SK-N-SH treated with all-trans-retinoic acid at 6 μM for 48 hours (cell line): Measurements from ENCODE around the gene HOXD3.

Experiments used
- ATAC-seq: fragments of 200-7000 bp; cut with Tn5 transposase; 3 replicates; pipeline ENCODE4 v1.9.1; 2020; ENCODE audit warnings: mild to moderate bottlenecking, moderate library complexity
- ARNTL ChIP-seq: fragments of 450-650 bp; formaldehyde crosslinking; IDR thresholded peaks from 2 replicates; pipeline ENCODE4 v1.5.0; 2020; ENCODE audit warnings: low read depth, mild to moderate bottlenecking, moderate library complexity, borderline replicate concordance
- CSDC2 ChIP-seq: fragments of 250-450 bp; sonication (Bioruptor Pico); IDR thresholded peaks from 2 replicates; pipeline ENCODE4 v1.5.0; 2020; ENCODE audit warnings: mild to moderate bottlenecking, moderate library complexity
- ESRRG ChIP-seq: fragments of 250-450 bp; sonication (Bioruptor Pico); IDR thresholded peaks from 2 replicates; pipeline ENCODE4 v1.6.1; 2021; ENCODE audit warnings: mild to moderate bottlenecking
- GLIS3 ChIP-seq: fragments of 250-450 bp; sonication (Bioruptor Pico); IDR thresholded peaks from 2 replicates; pipeline ENCODE4 v1.5.0; 2020; ENCODE audit warnings: mild to moderate bottlenecking, moderate library complexity
- ISL1 ChIP-seq: fragments of 250-450 bp; sonication (Bioruptor Pico); IDR thresholded peaks from 2 replicates; pipeline ENCODE4 v2.1.2; 2022; ENCODE audit warnings: mild to moderate bottlenecking, moderate library complexity
- OSR1 ChIP-seq: fragments of 250-450 bp; sonication (Bioruptor Pico); IDR thresholded peaks from 2 replicates; pipeline ENCODE4 v1.8.0; 2022; ENCODE audit warnings: moderate library complexity, mild to moderate bottlenecking, inconsistent platforms
- PPARA ChIP-seq: fragments of 250-450 bp; sonication (Bioruptor Pico); IDR thresholded peaks from 2 replicates; pipeline ENCODE4 v1.5.0; 2020; ENCODE audit warnings: mild to moderate bottlenecking, borderline replicate concordance
- TCF4 ChIP-seq: fragments of 250-450 bp; sonication (Bioruptor Pico); IDR thresholded peaks from 2 replicates; pipeline ENCODE4 v1.8.0; 2021; ENCODE audit warnings: mild to moderate bottlenecking, moderate library complexity, borderline replicate concordance
- ZC3H10 ChIP-seq: fragments of 250-450 bp; sonication (Bioruptor Pico); IDR thresholded peaks from 2 replicates; pipeline ENCODE4 v1.5.1; 2021; ENCODE audit warnings: mild to moderate bottlenecking, moderate library complexity
- ZFP30 ChIP-seq: fragments of 450-650 bp; formaldehyde crosslinking; IDR thresholded peaks from 2 replicates; pipeline ENCODE4 v1.5.0; 2022; ENCODE audit warnings: mild to moderate bottlenecking, moderate library complexity
- ZNF565 ChIP-seq: fragments of 450-650 bp; formaldehyde crosslinking; conservative IDR thresholded peaks from 2 replicates; pipeline ENCODE4 v1.5.0; 2020; ENCODE audit warnings: low read depth, mild to moderate bottlenecking, moderate library complexity
- ZNF70 ChIP-seq: fragments of 450-650 bp; formaldehyde crosslinking; IDR thresholded peaks from 2 replicates; pipeline ENCODE4 v1.5.0; 2020; ENCODE audit warnings: mild to moderate bottlenecking, moderate library complexity
- ZNF8 ChIP-seq: fragments of 450-650 bp; formaldehyde crosslinking; IDR thresholded peaks from 2 replicates; pipeline ENCODE4 v1.5.0; 2020; ENCODE audit warnings: mild to moderate bottlenecking, moderate library complexity
- TF ChIP-seq, protein P1 (sequence below): fragments of 250-450 bp; sonication (Bioruptor Pico); IDR thresholded peaks from 2 replicates; pipeline ENCODE4 v1.5.0; 2020; ENCODE audit warnings: mild to moderate bottlenecking, moderate library complexity
- TF ChIP-seq, protein P2 (sequence below): fragments of 250-450 bp; sonication (Bioruptor Pico); IDR thresholded peaks from 2 replicates; pipeline ENCODE4 v1.8.0; 2020; ENCODE audit warnings: mild to moderate bottlenecking, moderate library complexity, borderline replicate concordance
- TF ChIP-seq, protein P3 (sequence below): fragments of 250-450 bp; sonication (Bioruptor Pico); IDR thresholded peaks from 2 replicates; pipeline ENCODE4 v1.8.0; 2021; ENCODE audit warnings: low read depth, mild to moderate bottlenecking, moderate library complexity, borderline replicate concordance
- TF ChIP-seq, protein P4 (sequence below): fragments of 250-450 bp; sonication (Bioruptor Pico); IDR thresholded peaks from 2 replicates; pipeline ENCODE4 v1.5.1; 2021; ENCODE audit warnings: mild to moderate bottlenecking, moderate library complexity
- TF ChIP-seq, protein P5 (sequence below): fragments of 250-450 bp; sonication (Bioruptor Pico); IDR thresholded peaks from 2 replicates; pipeline ENCODE4 v1.5.1; 2020; ENCODE audit warnings: low read depth, mild to moderate bottlenecking, moderate library complexity

Gene HOXD3

DNA sequence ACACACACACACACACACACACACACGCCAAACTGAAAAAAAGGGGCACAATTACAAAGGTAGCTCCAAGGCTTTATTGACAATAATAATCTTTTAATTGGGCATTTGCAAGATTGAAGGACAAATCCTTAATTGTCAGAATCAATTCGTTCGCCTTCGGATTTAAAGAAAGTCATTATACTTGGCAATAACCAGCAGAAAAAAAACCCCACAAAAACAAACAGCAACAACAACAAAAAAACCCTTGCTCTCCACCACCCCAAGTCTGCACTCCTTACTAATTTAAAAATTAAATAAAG lies 29.4 kb upstream of the HOXD3 start (continued):
- no peak for TF ChIP-seq ESRRG (CRISPR knock-in tag)
- no peak for TF ChIP-seq TCF4 (CRISPR knock-in tag)
- no peak for TF ChIP-seq ZNF565 (CRISPR knock-in tag)
- TF ChIP-seq, all 23 proteins: peak for 0

DNA sequence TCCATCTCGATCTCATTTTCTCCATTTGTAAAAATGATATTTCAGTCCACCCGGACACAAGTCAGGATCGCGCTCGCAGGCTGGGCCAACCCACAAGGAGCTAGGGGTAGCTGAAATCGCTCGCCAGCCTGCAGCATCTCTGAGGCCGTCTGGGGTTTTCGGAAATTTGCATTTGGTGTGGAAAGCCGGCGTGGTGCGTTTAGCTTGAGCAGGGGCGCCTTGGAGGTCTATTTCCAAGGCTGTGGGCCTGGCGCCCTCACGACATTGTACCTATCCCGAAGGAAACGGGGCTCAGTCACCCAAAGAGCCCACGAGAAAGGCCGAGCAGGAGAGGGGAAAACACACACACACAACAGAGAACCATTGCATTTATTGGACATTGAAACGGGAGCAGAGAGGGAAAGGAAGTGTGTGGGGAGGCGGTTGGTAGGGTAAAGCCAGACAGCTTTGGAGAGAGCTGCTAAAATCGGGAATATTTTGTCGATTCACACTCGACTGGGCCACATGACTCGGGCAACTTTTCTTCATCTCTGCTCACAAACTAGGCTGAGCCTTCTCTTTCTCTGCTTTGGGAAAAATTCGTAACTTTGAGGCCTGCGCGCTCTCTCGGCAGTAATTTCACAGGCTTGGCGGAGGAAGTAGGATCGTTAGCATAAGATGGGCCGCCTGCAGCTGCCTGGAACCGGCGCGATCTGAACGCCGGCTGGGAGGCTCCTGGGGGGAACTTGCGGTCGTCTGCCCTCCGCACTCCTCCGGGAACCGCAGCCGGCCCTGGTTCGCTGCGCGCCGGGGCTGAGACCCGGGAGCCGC lies 28.7 kb upstream of the HOXD3 start:
- no peak for ATAC-seq
- TF ChIP-seq, protein P1, sequence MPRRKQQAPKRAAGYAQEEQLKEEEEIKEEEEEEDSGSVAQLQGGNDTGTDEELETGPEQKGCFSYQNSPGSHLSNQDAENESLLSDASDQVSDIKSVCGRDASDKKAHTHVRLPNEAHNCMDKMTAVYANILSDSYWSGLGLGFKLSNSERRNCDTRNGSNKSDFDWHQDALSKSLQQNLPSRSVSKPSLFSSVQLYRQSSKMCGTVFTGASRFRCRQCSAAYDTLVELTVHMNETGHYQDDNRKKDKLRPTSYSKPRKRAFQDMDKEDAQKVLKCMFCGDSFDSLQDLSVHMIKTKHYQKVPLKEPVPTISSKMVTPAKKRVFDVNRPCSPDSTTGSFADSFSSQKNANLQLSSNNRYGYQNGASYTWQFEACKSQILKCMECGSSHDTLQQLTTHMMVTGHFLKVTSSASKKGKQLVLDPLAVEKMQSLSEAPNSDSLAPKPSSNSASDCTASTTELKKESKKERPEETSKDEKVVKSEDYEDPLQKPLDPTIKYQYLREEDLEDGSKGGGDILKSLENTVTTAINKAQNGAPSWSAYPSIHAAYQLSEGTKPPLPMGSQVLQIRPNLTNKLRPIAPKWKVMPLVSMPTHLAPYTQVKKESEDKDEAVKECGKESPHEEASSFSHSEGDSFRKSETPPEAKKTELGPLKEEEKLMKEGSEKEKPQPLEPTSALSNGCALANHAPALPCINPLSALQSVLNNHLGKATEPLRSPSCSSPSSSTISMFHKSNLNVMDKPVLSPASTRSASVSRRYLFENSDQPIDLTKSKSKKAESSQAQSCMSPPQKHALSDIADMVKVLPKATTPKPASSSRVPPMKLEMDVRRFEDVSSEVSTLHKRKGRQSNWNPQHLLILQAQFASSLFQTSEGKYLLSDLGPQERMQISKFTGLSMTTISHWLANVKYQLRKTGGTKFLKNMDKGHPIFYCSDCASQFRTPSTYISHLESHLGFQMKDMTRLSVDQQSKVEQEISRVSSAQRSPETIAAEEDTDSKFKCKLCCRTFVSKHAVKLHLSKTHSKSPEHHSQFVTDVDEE = no peak
- TF ChIP-seq ZC3H10 (CRISPR knock-in tag) (no peak), ZNF70 (CRISPR knock-in tag) (no peak), OSR1 (CRISPR knock-in tag) (no peak), ZNF565 (CRISPR knock-in tag) (no peak), PPARA (CRISPR knock-in tag) (no peak), TCF4 (CRISPR knock-in tag) (no peak), GLIS3 (no peak), ISL1 (no peak)
- TF ChIP-seq, protein P2, sequence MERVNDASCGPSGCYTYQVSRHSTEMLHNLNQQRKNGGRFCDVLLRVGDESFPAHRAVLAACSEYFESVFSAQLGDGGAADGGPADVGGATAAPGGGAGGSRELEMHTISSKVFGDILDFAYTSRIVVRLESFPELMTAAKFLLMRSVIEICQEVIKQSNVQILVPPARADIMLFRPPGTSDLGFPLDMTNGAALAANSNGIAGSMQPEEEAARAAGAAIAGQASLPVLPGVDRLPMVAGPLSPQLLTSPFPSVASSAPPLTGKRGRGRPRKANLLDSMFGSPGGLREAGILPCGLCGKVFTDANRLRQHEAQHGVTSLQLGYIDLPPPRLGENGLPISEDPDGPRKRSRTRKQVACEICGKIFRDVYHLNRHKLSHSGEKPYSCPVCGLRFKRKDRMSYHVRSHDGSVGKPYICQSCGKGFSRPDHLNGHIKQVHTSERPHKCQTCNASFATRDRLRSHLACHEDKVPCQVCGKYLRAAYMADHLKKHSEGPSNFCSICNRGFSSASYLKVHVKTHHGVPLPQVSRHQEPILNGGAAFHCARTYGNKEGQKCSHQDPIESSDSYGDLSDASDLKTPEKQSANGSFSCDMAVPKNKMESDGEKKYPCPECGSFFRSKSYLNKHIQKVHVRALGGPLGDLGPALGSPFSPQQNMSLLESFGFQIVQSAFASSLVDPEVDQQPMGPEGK (CRISPR knock-in tag) = no peak
- TF ChIP-seq, protein P3, sequence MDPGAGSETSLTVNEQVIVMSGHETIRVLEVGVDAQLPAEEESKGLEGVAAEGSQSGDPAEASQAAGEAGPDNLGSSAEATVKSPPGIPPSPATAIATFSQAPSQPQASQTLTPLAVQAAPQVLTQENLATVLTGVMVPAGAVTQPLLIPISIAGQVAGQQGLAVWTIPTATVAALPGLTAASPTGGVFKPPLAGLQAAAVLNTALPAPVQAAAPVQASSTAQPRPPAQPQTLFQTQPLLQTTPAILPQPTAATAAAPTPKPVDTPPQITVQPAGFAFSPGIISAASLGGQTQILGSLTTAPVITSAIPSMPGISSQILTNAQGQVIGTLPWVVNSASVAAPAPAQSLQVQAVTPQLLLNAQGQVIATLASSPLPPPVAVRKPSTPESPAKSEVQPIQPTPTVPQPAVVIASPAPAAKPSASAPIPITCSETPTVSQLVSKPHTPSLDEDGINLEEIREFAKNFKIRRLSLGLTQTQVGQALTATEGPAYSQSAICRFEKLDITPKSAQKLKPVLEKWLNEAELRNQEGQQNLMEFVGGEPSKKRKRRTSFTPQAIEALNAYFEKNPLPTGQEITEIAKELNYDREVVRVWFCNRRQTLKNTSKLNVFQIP (CRISPR knock-in tag) = no peak
- TF ChIP-seq, protein P4, sequence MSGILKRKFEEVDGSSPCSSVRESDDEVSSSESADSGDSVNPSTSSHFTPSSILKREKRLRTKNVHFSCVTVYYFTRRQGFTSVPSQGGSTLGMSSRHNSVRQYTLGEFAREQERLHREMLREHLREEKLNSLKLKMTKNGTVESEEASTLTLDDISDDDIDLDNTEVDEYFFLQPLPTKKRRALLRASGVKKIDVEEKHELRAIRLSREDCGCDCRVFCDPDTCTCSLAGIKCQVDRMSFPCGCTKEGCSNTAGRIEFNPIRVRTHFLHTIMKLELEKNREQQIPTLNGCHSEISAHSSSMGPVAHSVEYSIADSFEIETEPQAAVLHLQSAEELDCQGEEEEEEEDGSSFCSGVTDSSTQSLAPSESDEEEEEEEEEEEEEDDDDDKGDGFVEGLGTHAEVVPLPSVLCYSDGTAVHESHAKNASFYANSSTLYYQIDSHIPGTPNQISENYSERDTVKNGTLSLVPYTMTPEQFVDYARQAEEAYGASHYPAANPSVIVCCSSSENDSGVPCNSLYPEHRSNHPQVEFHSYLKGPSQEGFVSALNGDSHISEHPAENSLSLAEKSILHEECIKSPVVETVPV (CRISPR knock-in tag) = no peak

DNA sequence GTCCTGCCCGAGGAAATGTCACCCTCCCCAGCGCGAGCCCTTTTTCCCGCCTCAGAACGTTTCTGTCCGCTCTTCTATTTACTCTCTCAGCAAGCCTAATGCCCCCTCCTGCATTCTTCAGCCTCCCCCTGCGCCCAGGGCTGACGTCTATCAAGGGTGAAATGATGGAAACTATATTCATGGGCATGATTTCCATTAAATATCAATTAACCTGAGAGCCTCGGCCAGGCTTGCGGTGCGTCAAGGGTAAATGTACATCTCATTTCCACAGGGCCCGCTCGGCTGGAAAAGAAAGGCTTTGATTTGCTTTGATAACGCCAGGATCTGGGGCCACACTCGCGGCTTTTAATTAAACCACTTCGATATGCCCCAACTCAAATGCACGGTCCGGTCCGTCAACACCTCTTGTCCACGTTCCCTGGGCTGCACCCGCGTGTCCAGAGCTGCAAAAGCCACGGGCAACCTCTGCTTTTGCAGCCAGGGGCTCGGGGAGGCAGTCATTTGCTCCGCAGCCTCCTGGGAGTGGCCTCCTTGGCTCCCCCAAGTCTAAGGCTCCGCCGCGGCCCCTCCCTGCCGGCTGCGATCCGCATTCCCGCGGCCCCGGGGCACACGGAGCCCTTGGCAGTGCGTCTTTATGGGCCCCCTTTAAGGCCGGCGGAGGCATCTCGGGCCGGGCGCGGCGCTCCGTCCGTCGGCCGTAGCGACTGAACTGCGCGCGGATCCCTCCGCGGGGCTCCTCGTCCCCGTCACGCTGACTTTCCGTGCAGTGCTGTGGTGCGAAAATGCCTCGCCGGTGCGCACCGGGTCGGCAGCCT lies 27.9 kb upstream of the HOXD3 start, which contains the start of gene HOXD8:
Gene HOXD8 (plus strand): TSS at position 724 of the 815 bp plus-strand sequence. CDS start 662 bp downstream, outside the sequence.
- no peak for TF ChIP-seq TCF4 (CRISPR knock-in tag)
- no peak for TF ChIP-seq ZNF8 (CRISPR knock-in tag)
- no peak for TF ChIP-seq PPARA (CRISPR knock-in tag)
- no peak for TF ChIP-seq ARNTL (CRISPR knock-in tag)
- 0 out of 2 replicates have a peak, but pooled peaks have one; percentile 9 for TF ChIP-seq ZFP30 (CRISPR knock-in tag)
- TF ChIP-seq, protein P5, sequence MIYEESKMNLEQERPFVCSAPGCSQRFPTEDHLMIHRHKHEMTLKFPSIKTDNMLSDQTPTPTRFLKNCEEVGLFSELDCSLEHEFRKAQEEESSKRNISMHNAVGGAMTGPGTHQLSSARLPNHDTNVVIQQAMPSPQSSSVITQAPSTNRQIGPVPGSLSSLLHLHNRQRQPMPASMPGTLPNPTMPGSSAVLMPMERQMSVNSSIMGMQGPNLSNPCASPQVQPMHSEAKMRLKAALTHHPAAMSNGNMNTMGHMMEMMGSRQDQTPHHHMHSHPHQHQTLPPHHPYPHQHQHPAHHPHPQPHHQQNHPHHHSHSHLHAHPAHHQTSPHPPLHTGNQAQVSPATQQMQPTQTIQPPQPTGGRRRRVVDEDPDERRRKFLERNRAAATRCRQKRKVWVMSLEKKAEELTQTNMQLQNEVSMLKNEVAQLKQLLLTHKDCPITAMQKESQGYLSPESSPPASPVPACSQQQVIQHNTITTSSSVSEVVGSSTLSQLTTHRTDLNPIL (CRISPR knock-in tag) = no peak
- TF ChIP-seq CSDC2 (CRISPR knock-in tag) = no peak
- TF ChIP-seq, protein P2 (CRISPR knock-in tag) = peak; percentile 94; the same call in 1 of the 2 replicates
- TF ChIP-seq, protein P1 = peak; percentile 78; the same call in 1 of the 2 replicates
- peak; percentile 35 for ATAC-seq
